Uterus (tissue), 4 donors: ENCODE results near the gene ZCCHC14. TPM values are rescaled to one million over a fixed set of nuclear protein-coding genes. Genes with fewer than 3 reads are reported as not detected.

Experiments
- DNase-seq, 2 donors: peaks; one replicate each; pipeline ENCODE4 v3.0.0-alpha.2; 2019 to 2020
- H3K27ac ChIP-seq, 2 donors: fragments of 200-600 bp; sonication (generic); 1 replicate in 1 of 2; 2 replicates in 1 of 2; pipeline ENCODE4 v1.5.1; 2016 to 2018
- H3K27me3 ChIP-seq, 2 donors: fragments of 200-600 bp; sonication (generic); one replicate each; pipeline ENCODE4 v1.5.1; 2018 to 2019; ENCODE audit warnings: control low read depth in 1 of 2
- H3K36me3 ChIP-seq, 2 donors: fragments of 200-600 bp; sonication (generic); one replicate each; pipeline ENCODE4 v1.5.1; 2019; ENCODE audit warnings: control low read depth in 1 of 2
- H3K4me1 ChIP-seq, 2 donors: fragments of 200-600 bp; sonication (generic); one replicate each; pipeline ENCODE4 v1.5.1; 2018 to 2019; ENCODE audit warnings: control low read depth in 1 of 2
- H3K4me3 ChIP-seq, 2 donors: fragments of 200-600 bp; sonication (generic); 1 replicate in 1 of 2; 2 replicates in 1 of 2; pipeline ENCODE4 v1.5.1; 2018 to 2019; ENCODE audit warnings: mild to moderate bottlenecking in 1 of 2
- H3K9me3 ChIP-seq, 2 donors: fragments of 200-600 bp; sonication (generic); one replicate each; pipeline ENCODE4 v1.5.1; 2019; ENCODE audit warnings: control low read depth in 1 of 2
- POLR2A ChIP-seq, 2 donors: fragments of 450-650 bp; IDR thresholded peaks; one replicate each; pipeline ENCODE4 v1.6.1; 2016; ENCODE audit warnings: antibody characterized with exemption in 2 of 2, mild to moderate bottlenecking in 1 of 2, moderate library complexity in 1 of 2
- intact Hi-C: fragments of 100-400 bp; cut with DNase I; formaldehyde crosslinking; loops from one replicate; pipeline ENCODE4 v1.15.1; 2023; ENCODE audit warnings: low total_unique reads
- total RNA-seq, 4 donors: library from RNA; depleted of rRNA in 3 of 4; stranded (reverse); fragments of >200 nt in 3 of 4; gene quantifications; one replicate each; pipeline versions ENCODE4 v1.1.0 to v1.2.4, GENCODE V29; 2014 to 2023
- TF ChIP-seq, protein P1 (sequence below), 4 experiments: fragments of 200-600 bp in 2 of 4; fragments of 450-650 bp in 2 of 4; sonication (generic) in 2 of 4; IDR thresholded peaks; one replicate each; pipeline ENCODE4 v1.5.1; 2016 to 2019; ENCODE audit warnings: antibody characterized with exemption in 4 of 4, mild to moderate bottlenecking in 2 of 4, moderate library complexity in 1 of 4
- donor health status: DM: yes; HTN: yes; CAD: no.

Gene ZCCHC14
- total RNA-seq, 4 donors from 2014 or later = 9.2 to 33.0 (median 20.6) TPM

DNA sequence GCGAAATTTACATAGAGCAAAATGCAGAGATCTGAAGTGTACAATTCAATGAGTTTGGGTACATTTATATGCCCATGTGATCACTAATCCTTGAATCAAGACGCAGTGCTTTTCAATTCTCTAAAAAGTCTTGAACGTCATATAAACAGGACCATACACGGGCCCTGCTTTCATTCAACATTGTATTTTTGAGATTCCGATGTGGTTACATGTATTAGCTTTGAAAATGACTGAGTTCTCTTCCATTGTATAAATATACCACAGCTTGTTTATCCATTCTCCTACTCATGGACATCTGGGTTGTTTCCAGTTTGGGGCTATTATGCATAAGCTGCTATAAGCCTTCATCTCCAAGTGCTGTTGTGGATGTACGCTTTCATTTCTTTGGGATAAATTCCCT lies 45.5 kb downstream of the ZCCHC14 start:
- intact Hi-C loops = no loop called here
- no peak for DNase-seq
- no peak overlapping the region for H3K27ac ChIP-seq
- no peaks in the 10 kb centered on the region for H3K4me1 ChIP-seq
- TF ChIP-seq POLR2A (IDR thresholded peaks at IDR 0.05) = no peak
- TF ChIP-seq, protein P1, sequence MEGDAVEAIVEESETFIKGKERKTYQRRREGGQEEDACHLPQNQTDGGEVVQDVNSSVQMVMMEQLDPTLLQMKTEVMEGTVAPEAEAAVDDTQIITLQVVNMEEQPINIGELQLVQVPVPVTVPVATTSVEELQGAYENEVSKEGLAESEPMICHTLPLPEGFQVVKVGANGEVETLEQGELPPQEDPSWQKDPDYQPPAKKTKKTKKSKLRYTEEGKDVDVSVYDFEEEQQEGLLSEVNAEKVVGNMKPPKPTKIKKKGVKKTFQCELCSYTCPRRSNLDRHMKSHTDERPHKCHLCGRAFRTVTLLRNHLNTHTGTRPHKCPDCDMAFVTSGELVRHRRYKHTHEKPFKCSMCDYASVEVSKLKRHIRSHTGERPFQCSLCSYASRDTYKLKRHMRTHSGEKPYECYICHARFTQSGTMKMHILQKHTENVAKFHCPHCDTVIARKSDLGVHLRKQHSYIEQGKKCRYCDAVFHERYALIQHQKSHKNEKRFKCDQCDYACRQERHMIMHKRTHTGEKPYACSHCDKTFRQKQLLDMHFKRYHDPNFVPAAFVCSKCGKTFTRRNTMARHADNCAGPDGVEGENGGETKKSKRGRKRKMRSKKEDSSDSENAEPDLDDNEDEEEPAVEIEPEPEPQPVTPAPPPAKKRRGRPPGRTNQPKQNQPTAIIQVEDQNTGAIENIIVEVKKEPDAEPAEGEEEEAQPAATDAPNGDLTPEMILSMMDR (IDR thresholded peaks at IDR 0.05) = no peak
- H3K36me3 ChIP-seq = no peaks in the 10 kb centered on the region
- H3K9me3 ChIP-seq = no peaks in the 10 kb centered on the region
- H3K27me3 ChIP-seq = no peaks in the 10 kb centered on the region
- H3K4me3 ChIP-seq = no peak overlapping the region

DNA sequence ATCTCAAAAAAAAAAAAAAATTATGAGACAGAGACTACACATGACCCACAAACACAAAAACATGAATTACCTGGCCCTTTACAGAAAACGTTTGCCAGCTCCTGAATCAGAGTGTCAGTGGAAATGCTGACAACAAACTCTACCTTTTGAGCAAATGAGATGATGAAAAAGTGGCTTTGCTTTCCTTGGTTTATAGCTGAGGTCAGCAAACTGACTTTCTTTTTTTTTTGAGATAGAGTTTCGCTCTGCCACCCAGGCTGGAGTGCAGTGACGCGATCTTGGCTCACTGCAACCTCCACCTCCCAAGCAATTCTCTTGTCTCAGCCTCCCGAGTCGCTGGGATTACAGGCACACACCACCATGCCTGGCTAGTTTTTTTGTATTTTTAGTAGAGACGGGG lies 46.3 kb downstream of the ZCCHC14 start:
- TF ChIP-seq POLR2A (IDR thresholded peaks at IDR 0.05) = no peak
- TF ChIP-seq, protein P1 (IDR thresholded peaks at IDR 0.05) = no peak
- H3K9me3 ChIP-seq = no peaks in the 10 kb centered on the region
- no peaks in the 10 kb centered on the region for H3K27me3 ChIP-seq
- H3K27ac ChIP-seq = no peak overlapping the region
- no peaks in the 10 kb centered on the region for H3K4me1 ChIP-seq
- no peaks in the 10 kb centered on the region for H3K36me3 ChIP-seq
- DNase-seq = no peak
- intact Hi-C loops = no loop called here
- no peak overlapping the region for H3K4me3 ChIP-seq

DNA sequence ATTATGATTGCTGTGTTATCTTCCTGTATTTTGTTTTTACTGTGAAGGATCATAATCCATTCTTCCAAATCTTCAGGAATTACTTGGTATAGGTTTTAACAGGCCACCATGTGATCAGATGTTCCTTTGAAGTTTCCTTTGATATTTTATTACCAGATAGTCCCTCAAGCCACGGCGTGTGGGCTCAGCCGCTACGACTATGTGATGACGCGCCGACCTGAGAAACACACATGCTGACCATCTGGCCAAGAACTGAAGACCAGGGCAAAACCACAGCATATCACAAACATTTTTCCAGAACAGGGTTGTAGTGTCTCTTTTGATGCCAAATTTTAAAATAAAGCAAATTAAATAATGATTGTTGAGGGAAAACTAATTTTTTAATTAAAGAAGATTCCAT lies 47.3 kb downstream of the ZCCHC14 start:
- DNase-seq = no peak
- no peaks in the 10 kb centered on the region for H3K36me3 ChIP-seq
- no peak overlapping the region for H3K27ac ChIP-seq
- TF ChIP-seq, protein P1 (IDR thresholded peaks at IDR 0.05) = no peak
- TF ChIP-seq POLR2A (IDR thresholded peaks at IDR 0.05) = no peak
- no peaks in the 10 kb centered on the region for H3K27me3 ChIP-seq
- no peaks in the 10 kb centered on the region for H3K4me1 ChIP-seq
- intact Hi-C loops = no loop called here
- H3K4me3 ChIP-seq = no peak overlapping the region
- H3K9me3 ChIP-seq = no peaks in the 10 kb centered on the region

DNA sequence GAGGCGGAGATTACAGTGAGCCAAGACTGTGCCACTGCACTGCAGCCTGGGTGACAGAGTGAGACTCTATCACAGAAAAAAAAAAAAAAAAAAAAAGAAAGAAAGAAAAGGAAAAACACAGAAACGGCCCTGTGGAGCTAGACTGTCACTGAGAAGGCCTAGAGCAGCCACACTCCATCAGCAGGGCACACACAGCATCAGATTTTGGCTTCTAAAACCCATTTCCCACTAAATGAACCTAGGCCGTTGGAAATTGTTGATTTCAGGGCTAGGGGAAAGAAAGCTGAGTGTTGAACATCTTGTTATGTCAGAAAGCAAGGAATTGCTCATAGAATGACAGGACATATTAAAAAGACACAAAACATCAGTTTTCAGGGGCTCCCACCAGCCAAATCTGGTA lies 48.9 kb downstream of the ZCCHC14 start:
- H3K36me3 ChIP-seq = no peaks in the 10 kb centered on the region
- intact Hi-C loops = no loop called here
- H3K27me3 ChIP-seq = no peaks in the 10 kb centered on the region
- H3K4me3 ChIP-seq = no peak overlapping the region
- no peak overlapping the region for H3K27ac ChIP-seq
- DNase-seq = no peak
- no peak for TF ChIP-seq POLR2A (IDR thresholded peaks at IDR 0.05)
- TF ChIP-seq, protein P1 (IDR thresholded peaks at IDR 0.05) = no peak
- H3K4me1 ChIP-seq = no peaks in the 10 kb centered on the region
- H3K9me3 ChIP-seq = no peaks in the 10 kb centered on the region

GRCh38 chr16:87443016-87443415 lies 49.8 kb downstream of the ZCCHC14 start:
- Histone ChIP-seq H3K4me3 (no peak overlapping the region), H3K36me3 (no peaks in the 10 kb centered on the region), H3K9me3 (no peaks in the 10 kb centered on the region), H3K27ac (no peak overlapping the region), H3K27me3 (no peaks in the 10 kb centered on the region), H3K4me1 (no peaks in the 10 kb centered on the region)
- TF ChIP-seq, protein P1 (IDR thresholded peaks at IDR 0.05) = no peak
- intact Hi-C loops = no loop called here
- no peak for DNase-seq
